ENCODE measurements around the gene ICOS. TPM values are rescaled to one million over a fixed set of nuclear protein-coding genes. Genes with fewer than 3 reads are reported as not detected.
"Not testable (repeated sequence)": the region's sequence is repeated elsewhere in the genome, so short reads cannot be mapped to it uniquely, and the experiment has no call there.

The ICOS gene
- total RNA-seq, 4 donors from 2014 or later: 0.94 to 1.2 TPM; not detected in 2

DNA sequence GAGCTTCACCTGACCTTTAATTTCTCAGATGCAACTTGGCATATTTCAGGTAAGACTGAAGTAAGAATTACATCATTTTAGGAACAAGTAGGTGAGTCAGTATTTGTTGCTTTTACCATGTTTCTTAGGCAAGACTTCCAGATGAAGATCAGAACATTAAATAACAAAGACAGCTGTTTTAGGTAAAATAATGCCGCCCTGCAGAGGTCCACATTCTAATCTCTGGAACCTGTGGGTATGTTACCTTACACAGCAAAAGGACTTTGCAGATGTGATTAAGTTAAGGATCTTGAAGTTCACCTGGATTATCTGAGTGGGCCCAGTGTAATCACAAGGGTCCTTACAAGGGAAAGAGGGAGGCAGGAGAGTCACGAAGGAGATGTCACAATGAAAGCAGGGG, 39.3 kb downstream of the ICOS start:
- no peak overlapping the region for H3K27ac ChIP-seq
- H3K4me3 ChIP-seq: no peak overlapping the region
- H3K9me3 ChIP-seq: no peaks in the 10 kb centered on the region
- TF ChIP-seq POLR2A (IDR thresholded peaks at IDR 0.05): no peak
- TF ChIP-seq, protein P1, sequence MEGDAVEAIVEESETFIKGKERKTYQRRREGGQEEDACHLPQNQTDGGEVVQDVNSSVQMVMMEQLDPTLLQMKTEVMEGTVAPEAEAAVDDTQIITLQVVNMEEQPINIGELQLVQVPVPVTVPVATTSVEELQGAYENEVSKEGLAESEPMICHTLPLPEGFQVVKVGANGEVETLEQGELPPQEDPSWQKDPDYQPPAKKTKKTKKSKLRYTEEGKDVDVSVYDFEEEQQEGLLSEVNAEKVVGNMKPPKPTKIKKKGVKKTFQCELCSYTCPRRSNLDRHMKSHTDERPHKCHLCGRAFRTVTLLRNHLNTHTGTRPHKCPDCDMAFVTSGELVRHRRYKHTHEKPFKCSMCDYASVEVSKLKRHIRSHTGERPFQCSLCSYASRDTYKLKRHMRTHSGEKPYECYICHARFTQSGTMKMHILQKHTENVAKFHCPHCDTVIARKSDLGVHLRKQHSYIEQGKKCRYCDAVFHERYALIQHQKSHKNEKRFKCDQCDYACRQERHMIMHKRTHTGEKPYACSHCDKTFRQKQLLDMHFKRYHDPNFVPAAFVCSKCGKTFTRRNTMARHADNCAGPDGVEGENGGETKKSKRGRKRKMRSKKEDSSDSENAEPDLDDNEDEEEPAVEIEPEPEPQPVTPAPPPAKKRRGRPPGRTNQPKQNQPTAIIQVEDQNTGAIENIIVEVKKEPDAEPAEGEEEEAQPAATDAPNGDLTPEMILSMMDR (IDR thresholded peaks at IDR 0.05): no peak
- no peaks in the 10 kb centered on the region for H3K27me3 ChIP-seq
- H3K36me3 ChIP-seq: no peaks in the 10 kb centered on the region
- no peak for DNase-seq
- no peaks in the 10 kb centered on the region for H3K4me1 ChIP-seq

DNA sequence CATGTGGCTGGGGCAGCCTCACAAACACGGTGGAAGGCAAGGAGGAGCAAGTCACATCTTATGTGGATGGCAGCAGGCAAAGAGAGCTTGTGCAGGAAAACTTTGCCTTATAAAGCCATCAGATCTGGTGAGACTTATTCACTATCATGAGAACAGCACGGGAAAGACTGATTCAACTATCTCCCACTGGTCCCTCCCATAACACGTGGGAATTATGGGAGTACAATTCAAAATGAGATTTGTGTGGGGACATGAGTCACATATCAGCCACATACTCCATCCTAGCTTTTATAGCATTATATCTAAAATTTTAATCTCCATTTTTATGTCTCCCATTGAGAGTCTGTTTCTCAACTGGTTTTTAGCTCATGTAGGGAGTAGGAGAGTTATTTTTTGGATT, 45.7 kb downstream of the ICOS start:
- H3K4me3 ChIP-seq: no peak overlapping the region
- no peak for TF ChIP-seq POLR2A (IDR thresholded peaks at IDR 0.05)
- TF ChIP-seq, protein P1 (IDR thresholded peaks at IDR 0.05): no peak
- no peak for DNase-seq
- H3K4me1 ChIP-seq: no peaks in the 10 kb centered on the region
- no peak overlapping the region for H3K27ac ChIP-seq
- no peaks in the 10 kb centered on the region for H3K36me3 ChIP-seq
- H3K27me3 ChIP-seq: no peaks in the 10 kb centered on the region
- H3K9me3 ChIP-seq: no peaks in the 10 kb centered on the region

GRCh38 chr2:203983064-203983715, 46.6 kb downstream of the ICOS start:
- no peak for DNase-seq
- Histone ChIP-seq H3K9me3 (no peaks in the 10 kb centered on the region), H3K27ac (no peak overlapping the region), H3K36me3 (no peaks in the 10 kb centered on the region), H3K4me1 (no peaks in the 10 kb centered on the region), H3K4me3 (no peak overlapping the region), H3K27me3 (no peaks in the 10 kb centered on the region)
- TF ChIP-seq, protein P1 (IDR thresholded peaks at IDR 0.05): no peak

DNA sequence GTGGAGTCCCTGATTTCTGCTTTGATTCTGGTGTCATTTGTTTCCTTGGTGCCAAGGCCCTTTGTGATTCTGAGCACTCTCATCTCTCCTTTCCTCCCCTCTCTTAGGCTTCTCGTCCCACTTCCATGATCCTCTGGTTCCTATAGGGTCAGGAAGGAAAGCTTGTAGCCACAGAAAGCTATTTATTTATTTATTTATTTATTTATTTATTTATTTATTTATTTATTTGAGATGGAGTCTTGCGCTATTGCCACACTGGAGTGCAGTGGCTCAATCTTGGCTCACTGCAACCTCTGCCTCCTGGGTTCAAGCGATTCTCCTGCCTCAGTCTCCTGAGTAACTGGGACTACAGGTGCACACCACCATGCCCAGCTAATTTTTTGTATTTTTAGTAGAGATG, 49.4 kb downstream of the ICOS start:
- not testable (repeated sequence) for H3K27me3 ChIP-seq, H3K4me1 ChIP-seq, H3K36me3 ChIP-seq, H3K9me3 ChIP-seq, H3K27ac ChIP-seq, DNase-seq, H3K4me3 ChIP-seq

DNA sequence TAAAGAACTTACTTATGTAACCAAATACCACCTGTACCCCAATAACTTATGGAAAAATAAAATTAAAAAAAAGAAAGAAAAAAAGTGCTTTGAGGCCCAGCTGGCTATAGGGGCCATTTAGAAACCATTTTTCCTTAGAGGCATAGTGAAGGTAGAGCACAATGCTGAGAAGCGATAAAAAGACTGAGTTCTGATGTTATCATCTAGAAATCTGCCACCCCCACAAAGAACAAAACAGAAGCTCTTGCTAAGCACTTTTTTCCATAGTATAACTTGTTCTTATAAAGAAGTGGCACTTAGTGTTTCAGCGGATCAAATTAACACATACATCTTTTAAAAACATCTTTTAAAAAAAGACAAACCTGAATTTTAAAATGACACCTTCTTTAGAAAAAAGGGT, 51.4 kb downstream of the ICOS start:
- H3K36me3 ChIP-seq: no peaks in the 10 kb centered on the region
- no peak overlapping the region for H3K27ac ChIP-seq
- no peaks in the 10 kb centered on the region for H3K27me3 ChIP-seq
- no peak overlapping the region for H3K4me3 ChIP-seq
- H3K4me1 ChIP-seq: no peaks in the 10 kb centered on the region
- no peak for TF ChIP-seq POLR2A (IDR thresholded peaks at IDR 0.05)
- TF ChIP-seq, protein P1 (IDR thresholded peaks at IDR 0.05): no peak
- no peak for DNase-seq
- H3K9me3 ChIP-seq: no peaks in the 10 kb centered on the region

DNA sequence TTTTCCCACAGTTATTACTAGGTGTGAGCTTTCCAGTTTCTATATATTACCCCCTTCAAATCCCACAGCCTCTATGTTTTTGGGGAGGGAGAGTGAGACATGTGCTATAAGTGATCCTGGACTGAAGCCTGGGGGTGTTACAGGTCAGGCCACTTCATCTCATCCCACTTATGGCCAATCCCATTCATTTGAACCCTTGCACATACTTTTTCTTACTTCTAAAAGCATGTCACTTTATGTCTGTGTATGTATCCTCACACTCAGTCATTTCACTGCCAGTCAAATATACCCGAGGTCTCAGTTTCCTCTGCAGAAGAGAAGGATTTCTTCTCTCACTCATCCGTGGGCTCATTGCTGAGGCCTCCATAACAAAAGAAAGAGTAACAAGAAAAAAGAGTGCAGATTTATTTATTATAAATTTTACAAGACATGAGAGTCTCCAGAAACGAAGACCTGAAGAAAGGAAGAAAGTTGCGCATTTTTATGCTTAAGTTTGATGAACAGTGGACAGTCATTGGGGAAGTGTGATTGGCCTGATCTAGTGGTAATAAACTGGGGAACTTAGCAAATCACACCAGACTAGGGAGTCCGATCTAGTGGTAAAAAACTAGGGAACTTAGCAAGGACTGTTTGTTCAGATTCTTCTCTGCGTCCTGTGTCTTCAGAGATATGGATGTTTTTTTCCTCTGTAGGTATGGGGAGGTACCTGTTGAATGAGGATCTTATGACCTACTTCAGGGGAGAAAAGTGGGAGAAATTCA, 52.1 kb downstream of the ICOS start:
- H3K36me3 ChIP-seq: no peaks in the 10 kb centered on the region
- TF ChIP-seq, protein P1 (IDR thresholded peaks at IDR 0.05): no peak
- TF ChIP-seq POLR2A (IDR thresholded peaks at IDR 0.05): no peak
- no peak overlapping the region for H3K4me3 ChIP-seq
- H3K27ac ChIP-seq: no peak overlapping the region
- H3K9me3 ChIP-seq: no peaks in the 10 kb centered on the region
- no peaks in the 10 kb centered on the region for H3K4me1 ChIP-seq
- DNase-seq: no peak
- H3K27me3 ChIP-seq: no peaks in the 10 kb centered on the region
